K562 (cell line): ENCODE measurements around the gene RNASET2. TPM values are rescaled to one million over a fixed set of nuclear protein-coding genes. Genes with fewer than 3 reads are reported as not detected.

ENCODE experiments used
- BCOR ChIP-seq: fragments of 450-650 bp; IDR thresholded peaks from 2 replicates; pipeline ENCODE4 v1.6.1; 2016
- CBFB ChIP-seq: sonication (generic); formaldehyde crosslinking; IDR thresholded peaks from 2 replicates; pipeline ENCODE4 v1.4.0; 2020; ENCODE audit warnings: mild to moderate bottlenecking, missing genetic modification reagents
- ETS2 ChIP-seq: IDR thresholded peaks from 2 replicates; pipeline ENCODE4 v1.6.1; 2016; ENCODE audit warnings: borderline replicate concordance, missing genetic modification characterization, mild to moderate bottlenecking, moderate library complexity, missing compliant biosample characterization; ENCODE audit not compliant: poor library complexity, severe bottlenecking
- FOXJ3 ChIP-seq: sonication (generic); formaldehyde crosslinking; IDR thresholded peaks from 2 replicates; pipeline ENCODE4 v1.4.0; 2020; ENCODE audit warnings: mild to moderate bottlenecking, missing genetic modification reagents
- SETDB1 ChIP-seq: IDR thresholded peaks from one replicate; pipeline ENCODE4 v1.6.1; 2012; ENCODE audit warnings: low read length, control low read depth, inconsistent platforms
- XRCC3 ChIP-seq: fragments of 450-650 bp; IDR thresholded peaks from 2 replicates; pipeline ENCODE4 v1.6.1; 2017; ENCODE audit warnings: mild to moderate bottlenecking, moderate library complexity
- polyA plus RNA-seq, 8 experiments: library from polyadenylated mRNA; depleted of rRNA in 4 of 8; stranded (reverse) in 5 of 8; unstranded in 3 of 8; fragments of >200 nt; fragmentation: Nextera tagmentation in 2 of 8; fragmentation: Illumina TruSeq in 1 of 8; extraction: Ambion mirVana in 2 of 8; extraction: Trizol in 1 of 8; gene quantifications; 2 replicates each; pipeline versions ENCODE4 v1.2.1 to v1.2.3, GENCODE V29; 2011 to 2014; ENCODE audit warnings: inconsistent platforms in 1 of 8, missing spikeins in 1 of 8
- total RNA-seq, 7 experiments: library from RNA; depleted of rRNA in 6 of 7; stranded (reverse); fragments of >200 nt in 6 of 7; fragmentation: Illumina TruSeq in 2 of 7; extraction: Trizol in 2 of 7; gene quantifications; 2 replicates each; pipeline versions ENCODE4 v1.2.1 to v1.2.3, GENCODE V29; 2011 to 2021; ENCODE audit warnings: low replicate concordance in 1 of 7
- TF ChIP-seq, protein P1 (sequence below): fragments of 200-800 bp; sonication (Bioruptor generic); IDR thresholded peaks from 2 replicates; pipeline ENCODE4 v1.6.1; 2016; ENCODE audit warnings: missing genetic modification characterization, missing compliant biosample characterization
- TF ChIP-seq, protein P2 (sequence below): fragments of 450-650 bp; IDR thresholded peaks from 2 replicates; pipeline ENCODE4 v1.6.1; 2017; ENCODE audit warnings: antibody characterized with exemption, mild to moderate bottlenecking
- TF ChIP-seq, protein P3 (sequence below): fragments of 250-450 bp; sonication (Bioruptor Pico); IDR thresholded peaks from 2 replicates; pipeline ENCODE4 v1.8.0; 2021; ENCODE audit warnings: borderline replicate concordance, mild to moderate bottlenecking, moderate library complexity; ENCODE audit not compliant: poor library complexity, severe bottlenecking
- TF ChIP-seq, protein P4 (sequence below): fragments of 450-650 bp; formaldehyde crosslinking; IDR thresholded peaks from 2 replicates; pipeline ENCODE4 v1.4.0; 2020; ENCODE audit warnings: mild to moderate bottlenecking, moderate library complexity
- TF ChIP-seq, protein P5 (sequence below), 2 experiments: fragments of 150-350 bp in 1 of 2; IDR thresholded peaks; 2 replicates each; pipeline ENCODE4 v1.6.1; 2012 to 2016; ENCODE audit warnings: low read depth in 2 of 2, low read length in 2 of 2, mild to moderate bottlenecking in 1 of 2, moderate library complexity in 1 of 2

The RNASET2 gene
- total and polyA plus RNA-seq, 9 of the 15 experiments (the other 6 are each of a cell fraction or from before 2014, with no cell fraction given): 7.4 to 141 (median 91.3) TPM

DNA sequence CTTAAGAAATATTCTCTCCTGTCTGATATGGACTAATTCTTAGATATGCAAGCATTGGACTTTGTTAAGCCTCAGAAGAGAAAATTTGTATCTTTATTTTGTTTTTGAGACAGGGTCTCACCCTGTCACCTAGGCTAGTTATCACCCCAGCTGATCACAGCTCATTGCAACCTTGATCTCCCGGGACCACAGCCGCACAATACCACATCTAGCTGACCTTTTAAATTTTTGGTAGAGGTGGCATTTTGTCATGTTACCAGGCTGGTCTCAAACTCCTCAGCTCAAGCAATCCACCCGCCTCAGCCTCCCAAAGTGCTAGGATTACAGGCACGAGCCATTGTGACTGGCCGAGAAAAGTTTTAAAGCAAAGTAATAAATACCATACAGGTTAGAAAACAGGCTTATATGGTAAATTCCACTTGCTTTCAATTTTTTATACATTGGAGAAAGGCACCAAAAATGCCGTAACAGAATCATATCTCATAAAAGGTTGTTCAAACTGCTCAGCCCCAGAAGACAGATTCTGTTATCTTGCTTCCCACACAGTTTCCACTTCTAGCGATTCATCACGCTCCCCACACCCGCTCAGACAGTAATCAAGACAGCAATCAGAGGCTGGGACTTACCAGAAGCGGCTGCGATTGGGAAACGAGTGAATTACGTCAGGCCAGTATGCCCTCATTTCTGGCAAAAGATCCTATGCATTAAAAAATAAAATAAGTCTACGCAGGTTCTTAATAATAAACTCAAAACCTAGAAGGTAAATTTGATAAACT is 13.8 kb downstream of the RNASET2 start (continued):
- TF ChIP-seq, protein P1, sequence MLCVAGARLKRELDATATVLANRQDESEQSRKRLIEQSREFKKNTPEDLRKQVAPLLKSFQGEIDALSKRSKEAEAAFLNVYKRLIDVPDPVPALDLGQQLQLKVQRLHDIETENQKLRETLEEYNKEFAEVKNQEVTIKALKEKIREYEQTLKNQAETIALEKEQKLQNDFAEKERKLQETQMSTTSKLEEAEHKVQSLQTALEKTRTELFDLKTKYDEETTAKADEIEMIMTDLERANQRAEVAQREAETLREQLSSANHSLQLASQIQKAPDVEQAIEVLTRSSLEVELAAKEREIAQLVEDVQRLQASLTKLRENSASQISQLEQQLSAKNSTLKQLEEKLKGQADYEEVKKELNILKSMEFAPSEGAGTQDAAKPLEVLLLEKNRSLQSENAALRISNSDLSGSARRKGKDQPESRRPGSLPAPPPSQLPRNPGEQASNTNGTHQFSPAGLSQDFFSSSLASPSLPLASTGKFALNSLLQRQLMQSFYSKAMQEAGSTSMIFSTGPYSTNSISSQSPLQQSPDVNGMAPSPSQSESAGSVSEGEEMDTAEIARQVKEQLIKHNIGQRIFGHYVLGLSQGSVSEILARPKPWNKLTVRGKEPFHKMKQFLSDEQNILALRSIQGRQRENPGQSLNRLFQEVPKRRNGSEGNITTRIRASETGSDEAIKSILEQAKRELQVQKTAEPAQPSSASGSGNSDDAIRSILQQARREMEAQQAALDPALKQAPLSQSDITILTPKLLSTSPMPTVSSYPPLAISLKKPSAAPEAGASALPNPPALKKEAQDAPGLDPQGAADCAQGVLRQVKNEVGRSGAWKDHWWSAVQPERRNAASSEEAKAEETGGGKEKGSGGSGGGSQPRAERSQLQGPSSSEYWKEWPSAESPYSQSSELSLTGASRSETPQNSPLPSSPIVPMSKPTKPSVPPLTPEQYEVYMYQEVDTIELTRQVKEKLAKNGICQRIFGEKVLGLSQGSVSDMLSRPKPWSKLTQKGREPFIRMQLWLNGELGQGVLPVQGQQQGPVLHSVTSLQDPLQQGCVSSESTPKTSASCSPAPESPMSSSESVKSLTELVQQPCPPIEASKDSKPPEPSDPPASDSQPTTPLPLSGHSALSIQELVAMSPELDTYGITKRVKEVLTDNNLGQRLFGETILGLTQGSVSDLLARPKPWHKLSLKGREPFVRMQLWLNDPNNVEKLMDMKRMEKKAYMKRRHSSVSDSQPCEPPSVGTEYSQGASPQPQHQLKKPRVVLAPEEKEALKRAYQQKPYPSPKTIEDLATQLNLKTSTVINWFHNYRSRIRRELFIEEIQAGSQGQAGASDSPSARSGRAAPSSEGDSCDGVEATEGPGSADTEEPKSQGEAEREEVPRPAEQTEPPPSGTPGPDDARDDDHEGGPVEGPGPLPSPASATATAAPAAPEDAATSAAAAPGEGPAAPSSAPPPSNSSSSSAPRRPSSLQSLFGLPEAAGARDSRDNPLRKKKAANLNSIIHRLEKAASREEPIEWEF (CRISPR knock-in tag): peak; percentile 38; the same call in 1 of the 2 replicates
- TF ChIP-seq, protein P2, sequence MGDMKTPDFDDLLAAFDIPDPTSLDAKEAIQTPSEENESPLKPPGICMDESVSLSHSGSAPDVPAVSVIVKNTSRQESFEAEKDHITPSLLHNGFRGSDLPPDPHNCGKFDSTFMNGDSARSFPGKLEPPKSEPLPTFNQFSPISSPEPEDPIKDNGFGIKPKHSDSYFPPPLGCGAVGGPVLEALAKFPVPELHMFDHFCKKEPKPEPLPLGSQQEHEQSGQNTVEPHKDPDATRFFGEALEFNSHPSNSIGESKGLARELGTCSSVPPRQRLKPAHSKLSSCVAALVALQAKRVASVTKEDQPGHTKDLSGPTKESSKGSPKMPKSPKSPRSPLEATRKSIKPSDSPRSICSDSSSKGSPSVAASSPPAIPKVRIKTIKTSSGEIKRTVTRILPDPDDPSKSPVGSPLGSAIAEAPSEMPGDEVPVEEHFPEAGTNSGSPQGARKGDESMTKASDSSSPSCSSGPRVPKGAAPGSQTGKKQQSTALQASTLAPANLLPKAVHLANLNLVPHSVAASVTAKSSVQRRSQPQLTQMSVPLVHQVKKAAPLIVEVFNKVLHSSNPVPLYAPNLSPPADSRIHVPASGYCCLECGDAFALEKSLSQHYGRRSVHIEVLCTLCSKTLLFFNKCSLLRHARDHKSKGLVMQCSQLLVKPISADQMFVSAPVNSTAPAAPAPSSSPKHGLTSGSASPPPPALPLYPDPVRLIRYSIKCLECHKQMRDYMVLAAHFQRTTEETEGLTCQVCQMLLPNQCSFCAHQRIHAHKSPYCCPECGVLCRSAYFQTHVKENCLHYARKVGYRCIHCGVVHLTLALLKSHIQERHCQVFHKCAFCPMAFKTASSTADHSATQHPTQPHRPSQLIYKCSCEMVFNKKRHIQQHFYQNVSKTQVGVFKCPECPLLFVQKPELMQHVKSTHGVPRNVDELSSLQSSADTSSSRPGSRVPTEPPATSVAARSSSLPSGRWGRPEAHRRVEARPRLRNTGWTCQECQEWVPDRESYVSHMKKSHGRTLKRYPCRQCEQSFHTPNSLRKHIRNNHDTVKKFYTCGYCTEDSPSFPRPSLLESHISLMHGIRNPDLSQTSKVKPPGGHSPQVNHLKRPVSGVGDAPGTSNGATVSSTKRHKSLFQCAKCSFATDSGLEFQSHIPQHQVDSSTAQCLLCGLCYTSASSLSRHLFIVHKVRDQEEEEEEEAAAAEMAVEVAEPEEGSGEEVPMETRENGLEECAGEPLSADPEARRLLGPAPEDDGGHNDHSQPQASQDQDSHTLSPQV: no peak
- TF ChIP-seq, protein P3, sequence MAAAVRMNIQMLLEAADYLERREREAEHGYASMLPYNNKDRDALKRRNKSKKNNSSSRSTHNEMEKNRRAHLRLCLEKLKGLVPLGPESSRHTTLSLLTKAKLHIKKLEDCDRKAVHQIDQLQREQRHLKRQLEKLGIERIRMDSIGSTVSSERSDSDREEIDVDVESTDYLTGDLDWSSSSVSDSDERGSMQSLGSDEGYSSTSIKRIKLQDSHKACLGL (CRISPR knock-in tag): no peak
- TF ChIP-seq, protein P4, sequence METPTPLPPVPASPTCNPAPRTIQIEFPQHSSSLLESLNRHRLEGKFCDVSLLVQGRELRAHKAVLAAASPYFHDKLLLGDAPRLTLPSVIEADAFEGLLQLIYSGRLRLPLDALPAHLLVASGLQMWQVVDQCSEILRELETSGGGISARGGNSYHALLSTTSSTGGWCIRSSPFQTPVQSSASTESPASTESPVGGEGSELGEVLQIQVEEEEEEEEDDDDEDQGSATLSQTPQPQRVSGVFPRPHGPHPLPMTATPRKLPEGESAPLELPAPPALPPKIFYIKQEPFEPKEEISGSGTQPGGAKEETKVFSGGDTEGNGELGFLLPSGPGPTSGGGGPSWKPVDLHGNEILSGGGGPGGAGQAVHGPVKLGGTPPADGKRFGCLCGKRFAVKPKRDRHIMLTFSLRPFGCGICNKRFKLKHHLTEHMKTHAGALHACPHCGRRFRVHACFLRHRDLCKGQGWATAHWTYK: no peak
- TF ChIP-seq BCOR (peak; percentile 67), CBFB (no peak), XRCC3 (no peak), ETS2 (tag) (no peak), SETDB1 (no peak), FOXJ3 (CRISPR knock-in tag) (no peak)
- TF ChIP-seq, protein P5, sequence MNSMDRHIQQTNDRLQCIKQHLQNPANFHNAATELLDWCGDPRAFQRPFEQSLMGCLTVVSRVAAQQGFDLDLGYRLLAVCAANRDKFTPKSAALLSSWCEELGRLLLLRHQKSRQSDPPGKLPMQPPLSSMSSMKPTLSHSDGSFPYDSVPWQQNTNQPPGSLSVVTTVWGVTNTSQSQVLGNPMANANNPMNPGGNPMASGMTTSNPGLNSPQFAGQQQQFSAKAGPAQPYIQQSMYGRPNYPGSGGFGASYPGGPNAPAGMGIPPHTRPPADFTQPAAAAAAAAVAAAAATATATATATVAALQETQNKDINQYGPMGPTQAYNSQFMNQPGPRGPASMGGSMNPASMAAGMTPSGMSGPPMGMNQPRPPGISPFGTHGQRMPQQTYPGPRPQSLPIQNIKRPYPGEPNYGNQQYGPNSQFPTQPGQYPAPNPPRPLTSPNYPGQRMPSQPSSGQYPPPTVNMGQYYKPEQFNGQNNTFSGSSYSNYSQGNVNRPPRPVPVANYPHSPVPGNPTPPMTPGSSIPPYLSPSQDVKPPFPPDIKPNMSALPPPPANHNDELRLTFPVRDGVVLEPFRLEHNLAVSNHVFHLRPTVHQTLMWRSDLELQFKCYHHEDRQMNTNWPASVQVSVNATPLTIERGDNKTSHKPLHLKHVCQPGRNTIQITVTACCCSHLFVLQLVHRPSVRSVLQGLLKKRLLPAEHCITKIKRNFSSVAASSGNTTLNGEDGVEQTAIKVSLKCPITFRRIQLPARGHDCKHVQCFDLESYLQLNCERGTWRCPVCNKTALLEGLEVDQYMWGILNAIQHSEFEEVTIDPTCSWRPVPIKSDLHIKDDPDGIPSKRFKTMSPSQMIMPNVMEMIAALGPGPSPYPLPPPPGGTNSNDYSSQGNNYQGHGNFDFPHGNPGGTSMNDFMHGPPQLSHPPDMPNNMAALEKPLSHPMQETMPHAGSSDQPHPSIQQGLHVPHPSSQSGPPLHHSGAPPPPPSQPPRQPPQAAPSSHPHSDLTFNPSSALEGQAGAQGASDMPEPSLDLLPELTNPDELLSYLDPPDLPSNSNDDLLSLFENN (IDR thresholded peaks at IDR 0.05; ENCODE audit: low read depth in 2 of 2, low read length in 2 of 2): peak in 1 of 2 experiments; percentile 80; a peak in 2 of 4 replicates
